Amniotic epithelial cell (primary cell): Measurements from ENCODE around the gene SIN3A.
A peak's percentile ranks its signal among the peaks of the same experiment; 100 is the strongest.
"Not testable (repeated sequence)": the region's sequence is repeated elsewhere in the genome, so short reads cannot be mapped to it uniquely, and the experiment has no call there.

Experiments
- DNase-seq: peaks from one replicate; pipeline ENCODE4 v3.0.0-alpha.2; 2010; ENCODE audit warnings: low read depth

The SIN3A gene

DNA sequence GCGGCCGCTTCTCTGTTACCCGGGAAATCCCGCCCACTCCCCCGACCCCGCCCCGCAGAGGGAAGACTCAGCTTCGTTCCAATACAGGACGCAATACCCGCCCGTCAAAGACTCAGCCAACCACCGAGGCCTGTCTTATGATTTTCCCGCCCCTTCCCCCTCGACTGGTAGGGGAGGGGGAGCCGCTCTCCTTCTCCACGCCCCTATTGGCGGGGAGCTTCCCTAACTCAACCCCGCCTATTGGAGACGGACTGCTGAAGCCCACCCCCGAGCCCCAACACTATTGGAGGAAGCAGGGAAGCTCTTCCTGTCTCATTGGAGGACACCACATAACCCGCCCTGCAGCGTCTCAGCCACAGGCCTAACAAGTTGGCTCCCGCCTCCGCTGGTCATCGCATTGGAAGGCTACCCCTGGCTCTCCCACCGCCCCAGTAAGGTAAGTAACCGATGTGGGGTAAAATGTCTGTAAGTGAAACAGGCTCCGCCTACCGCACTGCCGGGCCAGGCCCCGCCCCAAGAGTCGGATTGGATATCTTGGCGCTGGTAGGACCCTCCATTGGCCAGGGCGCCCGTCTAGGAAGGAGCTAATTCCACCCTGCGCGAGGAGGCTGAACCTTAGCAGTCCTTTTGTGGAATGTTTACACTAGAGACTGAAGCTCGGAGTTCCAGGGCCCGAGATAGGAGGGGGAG, at the start of gene SIN3A:
Gene SIN3A (minus strand): TSS at position 17 of the 690 bp plus-strand sequence. CDS start 21,315 bp downstream, outside the sequence.
- DNase-seq: peak; percentile 100

DNA sequence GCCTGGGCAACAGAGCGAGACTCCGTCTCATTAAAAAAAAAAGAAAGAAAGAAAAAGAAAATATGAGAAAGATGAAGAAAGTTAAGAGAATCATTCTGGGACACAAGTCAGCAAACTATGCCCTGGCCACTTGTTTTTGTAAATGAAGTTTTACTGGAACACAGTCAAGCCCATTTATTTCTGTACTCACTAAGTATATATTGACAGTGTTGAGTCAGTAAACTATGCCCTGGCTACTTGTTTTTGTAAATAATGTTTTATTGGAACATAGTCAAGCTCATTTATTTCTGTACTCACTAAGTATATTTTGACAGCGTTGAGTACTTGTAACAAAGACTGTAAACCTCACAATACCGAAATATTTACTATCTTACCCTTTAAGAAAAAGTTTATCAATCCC, 42.2 kb upstream of the SIN3A start:
- DNase-seq: no peak

GRCh38 chr15:75483961-75484360, 32.5 kb upstream of the SIN3A start:
- DNase-seq: no peak

- DNase-seq: not testable (repeated sequence)
These were observed 32.1 kb upstream of the SIN3A start for GRCh38 chr15:75483556-75483955.

- no peak for DNase-seq
These were observed 31.6 kb upstream of the SIN3A start for GRCh38 chr15:75483106-75483505.

- DNase-seq: not testable (repeated sequence)
These were observed 29.0 kb upstream of the SIN3A start for GRCh38 chr15:75480463-75480862.

DNA sequence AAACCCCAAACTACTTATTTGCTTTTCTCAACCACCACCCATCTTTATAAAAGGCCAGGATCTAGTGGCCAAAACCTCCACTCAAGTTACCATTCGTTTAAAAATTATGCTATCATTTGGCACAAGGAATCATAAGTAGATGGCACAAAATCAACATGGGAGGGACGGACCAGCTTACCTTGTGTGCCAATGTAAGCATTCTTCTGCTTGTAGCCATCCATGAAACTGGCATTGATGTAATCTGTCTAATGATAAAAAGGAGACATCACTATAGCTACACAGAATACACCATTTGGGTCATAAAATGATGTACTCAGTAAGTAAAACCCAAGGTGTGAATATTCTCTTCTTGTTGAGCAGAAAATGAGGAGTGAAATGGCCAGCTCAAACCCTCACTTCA, 28.2 kb upstream of the SIN3A start:
- no peak for DNase-seq

DNA sequence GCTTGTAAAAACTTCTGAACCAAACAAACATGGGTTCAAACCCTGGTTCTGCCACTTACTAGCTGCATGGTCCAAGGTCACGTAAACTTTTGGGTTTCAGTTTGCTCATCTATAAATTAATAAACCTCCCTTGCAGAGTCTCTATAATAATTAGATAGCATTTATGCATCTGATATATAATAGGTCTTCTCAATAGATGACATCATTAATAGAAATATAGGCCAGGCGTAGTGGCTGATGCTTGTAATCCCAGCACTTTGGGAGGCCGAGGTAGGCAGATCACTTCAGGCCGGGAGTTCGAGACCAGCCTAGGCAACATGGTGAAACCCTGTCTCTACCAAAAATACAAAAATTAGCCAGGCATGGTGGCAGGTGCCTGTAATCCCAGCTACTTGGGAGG, 25.6 kb upstream of the SIN3A start:
- DNase-seq: not testable (repeated sequence)

- DNase-seq: no peak
These were observed 17.6 kb upstream of the SIN3A start for GRCh38 chr15:75468913-75469598.

DNA sequence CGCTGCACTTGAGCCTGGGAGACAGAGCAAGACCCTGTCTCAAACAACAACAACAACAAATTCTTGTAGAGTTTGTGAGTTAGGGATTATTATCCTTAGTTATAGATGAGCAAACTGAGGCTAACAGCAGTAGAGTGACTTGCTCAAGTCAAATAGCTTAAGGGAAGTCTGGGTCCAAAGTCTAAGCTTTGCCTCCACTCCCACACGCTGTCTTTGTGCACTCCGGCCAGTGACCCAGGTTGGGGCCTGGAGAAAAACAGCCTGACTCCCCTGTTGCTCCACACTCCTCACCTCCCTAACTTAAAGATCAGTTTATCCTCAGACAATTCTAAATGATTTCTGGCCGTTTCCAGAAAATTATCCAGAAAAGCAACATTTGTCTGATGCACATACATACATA, 9.2 kb upstream of the SIN3A start:
- DNase-seq: no peak

DNA sequence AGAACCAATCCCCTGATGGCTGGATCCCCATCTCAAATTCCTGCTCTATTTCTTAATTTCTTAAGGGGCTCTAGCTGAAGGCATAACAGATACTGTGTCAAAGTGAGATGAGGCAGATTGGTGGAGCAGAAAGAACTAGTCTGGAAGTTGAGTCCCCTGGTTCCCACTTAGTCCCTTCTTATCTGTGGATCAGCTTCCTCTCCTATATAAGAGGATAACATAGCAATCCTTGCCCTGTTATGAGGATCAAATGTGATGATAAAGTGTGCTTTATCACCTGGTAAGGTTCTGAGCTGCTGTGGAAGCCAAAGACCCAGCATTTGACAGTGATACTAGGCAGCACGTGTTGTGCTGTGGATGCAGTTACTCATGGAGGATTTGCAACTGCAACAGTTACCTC, 8.1 kb upstream of the SIN3A start:
- DNase-seq: no peak

DNA sequence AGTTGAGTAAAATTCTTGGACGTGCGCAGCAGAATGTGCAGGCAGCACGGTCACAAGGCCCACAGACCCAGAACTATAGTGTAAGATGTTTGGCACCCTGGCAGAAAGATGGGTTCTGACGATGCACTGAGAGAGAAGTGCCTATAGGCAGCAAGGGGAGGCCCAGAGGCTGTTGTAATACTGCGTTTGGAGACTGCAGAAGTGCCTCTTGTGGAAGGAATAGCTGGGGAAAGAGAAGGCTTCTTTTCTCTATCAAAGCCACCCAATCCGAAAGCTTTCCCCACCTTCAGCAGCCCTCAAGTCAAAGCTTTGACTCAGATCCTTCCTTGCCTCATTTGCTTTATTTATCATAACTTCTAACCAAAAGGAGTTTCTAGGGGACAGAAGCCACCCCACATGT, 5.2 kb upstream of the SIN3A start:
- DNase-seq: no peak

DNA sequence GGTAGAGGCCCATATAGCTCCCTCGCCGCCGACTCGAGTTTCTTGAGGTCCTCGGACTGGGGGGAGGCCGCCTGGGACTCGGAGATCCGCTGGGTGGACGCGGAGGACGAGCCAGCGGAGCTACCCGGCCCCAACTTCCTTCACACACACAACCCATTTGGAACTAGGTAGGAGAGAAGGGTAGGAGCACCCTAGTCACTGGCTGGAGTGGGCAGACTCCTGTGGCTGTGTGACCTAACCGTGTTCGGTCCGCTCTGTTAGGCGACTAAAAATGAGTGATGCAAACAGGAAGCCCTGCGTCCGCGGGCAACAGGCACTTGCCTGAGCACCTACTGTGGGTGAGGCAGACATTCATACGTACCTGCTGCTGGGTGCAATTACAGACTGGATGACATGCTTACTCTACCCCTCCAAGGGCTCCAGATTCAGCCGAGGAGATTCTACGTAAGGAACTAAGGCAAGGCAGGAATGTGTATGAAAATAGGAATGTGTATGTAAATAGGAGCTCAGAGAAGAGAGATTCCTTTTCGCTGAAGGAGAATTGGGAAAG, 4.6 kb upstream of the SIN3A start:
- DNase-seq: peak; percentile 36

GRCh38 chr15:75455424-75455981, 4.0 kb upstream of the SIN3A start:
- DNase-seq: peak; percentile 62

DNA sequence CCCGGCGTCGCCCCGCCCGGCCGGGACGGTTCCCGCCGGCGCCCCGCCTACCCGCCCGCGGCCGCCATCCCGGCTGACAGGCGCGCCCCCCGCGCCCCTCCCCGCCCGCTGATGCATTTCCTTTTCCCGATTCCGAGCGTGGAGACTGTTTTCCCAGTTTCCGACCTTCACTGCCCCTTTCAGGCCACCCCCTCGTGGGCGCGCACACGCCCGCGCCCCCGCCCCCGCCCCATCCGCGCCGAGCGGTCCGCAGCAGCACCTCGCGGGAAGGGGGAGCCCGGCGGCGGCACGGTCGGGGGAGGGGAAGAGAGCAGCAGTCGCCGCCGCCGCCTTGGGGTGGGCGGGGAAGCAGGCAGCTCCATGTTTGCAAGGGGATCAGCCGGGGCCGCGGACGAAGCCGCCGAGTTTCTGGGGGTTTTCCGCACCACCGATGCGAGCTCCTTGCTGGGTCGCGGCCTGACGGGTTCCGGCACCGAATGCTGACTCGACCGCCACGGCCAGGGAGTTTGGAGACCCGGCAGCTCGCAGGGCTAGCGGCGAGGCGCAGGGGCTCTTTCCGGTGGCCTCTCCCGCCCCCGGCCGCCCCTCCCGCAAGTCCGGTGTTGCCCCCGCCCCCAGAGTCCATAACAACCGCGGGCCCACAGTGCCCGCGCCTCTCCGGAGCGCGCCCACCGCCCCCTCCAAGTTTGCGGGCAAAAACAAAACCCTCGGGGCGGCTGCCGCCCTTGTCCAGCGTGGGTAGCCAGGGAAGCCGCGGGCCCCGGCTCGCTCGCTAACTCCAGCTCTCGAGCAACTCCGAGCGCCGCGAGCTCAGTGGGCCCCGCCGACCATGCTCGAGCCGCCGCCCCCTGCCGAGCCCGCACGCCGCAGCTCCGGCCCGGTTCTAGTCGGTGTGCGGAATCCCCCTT, 3.2 kb upstream of the SIN3A start:
- DNase-seq: no peak

DNA sequence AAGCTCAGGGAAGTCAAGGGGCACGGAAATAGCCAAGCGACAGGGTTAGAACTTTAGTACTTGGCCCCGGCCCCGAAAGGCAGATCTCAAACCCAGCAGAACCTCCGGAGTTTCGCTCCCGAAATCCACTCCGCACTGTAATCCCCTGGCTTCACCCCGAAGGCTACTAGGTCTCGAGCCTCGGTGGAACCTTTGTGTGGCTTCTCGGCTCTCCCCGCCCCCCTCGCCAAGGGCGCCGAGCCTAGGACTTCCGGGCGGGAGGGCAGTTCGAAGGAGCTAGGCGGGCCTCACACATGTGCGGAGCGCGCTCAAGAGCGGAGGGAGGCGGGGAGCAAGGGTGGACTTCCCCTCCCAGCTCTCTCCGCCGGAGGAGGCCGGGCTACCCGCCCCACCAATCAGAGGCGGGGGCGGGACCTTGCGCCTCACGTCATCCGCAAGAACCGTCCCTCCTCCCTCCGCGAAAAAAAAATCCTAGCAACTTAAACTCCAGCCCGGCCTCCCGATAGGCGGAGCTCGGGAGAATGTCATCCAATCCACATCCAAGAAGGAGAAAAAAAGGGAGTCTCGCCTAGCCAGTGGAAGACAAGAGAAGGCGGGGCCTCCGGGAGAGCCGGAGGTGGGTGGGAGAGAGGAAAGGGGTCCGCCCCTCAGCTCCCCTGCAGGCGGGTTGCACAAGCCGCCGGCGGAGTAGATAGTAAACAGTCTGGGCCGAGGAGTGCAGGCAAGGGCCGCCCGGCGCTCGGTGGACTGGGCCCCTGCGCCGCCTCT, 2.4 kb upstream of the SIN3A start:
- peak; percentile 100 for DNase-seq

DNA sequence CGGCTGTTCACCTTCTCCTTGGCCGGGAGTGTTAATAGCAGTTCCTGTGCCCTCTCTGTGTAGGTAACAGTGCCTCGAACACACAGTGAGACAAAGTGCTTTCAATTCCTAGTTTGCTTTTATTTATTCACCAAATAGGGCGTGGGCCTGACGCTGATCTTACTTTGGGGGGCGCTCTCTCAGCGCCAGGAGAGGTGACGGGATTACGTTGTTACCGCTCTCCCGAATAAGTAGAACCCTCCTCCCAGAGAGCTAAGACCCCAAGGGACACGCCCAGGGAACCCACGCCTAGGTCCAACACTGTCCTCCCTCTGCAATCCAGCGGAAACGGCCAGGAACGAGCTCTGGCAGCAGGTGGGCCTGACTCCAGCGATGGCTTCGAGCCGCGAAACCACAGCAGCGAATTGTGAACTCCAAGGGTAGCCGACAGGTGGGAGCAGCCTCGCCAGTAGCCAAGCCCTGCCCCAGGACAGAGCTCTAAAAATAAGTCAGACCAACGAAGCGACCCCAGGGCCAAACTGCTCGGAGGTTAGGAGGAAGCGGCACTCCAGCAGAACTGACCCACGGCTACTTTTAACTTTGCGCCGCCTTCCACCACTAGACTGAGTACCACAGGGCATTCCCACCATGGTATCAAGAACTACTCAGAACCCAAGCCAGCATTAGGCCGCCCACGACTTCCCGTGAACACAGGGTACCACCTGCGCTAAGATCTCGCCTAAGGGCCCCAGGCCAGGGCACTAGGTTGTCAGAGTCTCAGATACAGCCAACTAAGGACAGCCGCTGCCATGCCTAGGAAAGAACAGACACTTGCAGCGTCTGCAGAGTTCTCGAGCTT, 1.6 kb upstream of the SIN3A start:
- no peak for DNase-seq

DNA sequence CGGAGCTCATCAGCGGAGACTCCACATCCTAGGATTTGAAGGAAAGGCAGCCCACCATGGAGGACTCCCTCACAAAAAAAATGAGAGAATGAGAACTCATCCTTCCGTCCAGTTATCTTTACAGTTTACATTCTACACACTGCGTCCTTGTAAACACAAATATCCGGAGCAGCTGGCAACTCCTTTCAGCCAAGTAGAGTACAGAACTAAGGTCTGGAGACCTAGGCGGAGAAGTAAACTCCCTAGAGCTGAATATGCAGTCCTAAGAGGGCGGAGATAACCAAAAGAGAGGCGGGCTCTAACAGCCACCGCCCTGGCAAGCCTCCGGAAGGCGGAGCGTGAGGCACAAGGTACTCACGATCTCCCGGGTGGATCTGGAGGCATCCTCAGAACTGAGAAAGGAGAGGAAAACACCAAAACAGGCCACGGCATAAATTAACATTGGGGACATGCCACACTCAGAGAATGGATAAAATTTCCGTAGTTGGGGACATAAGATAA, 924 bp upstream of the SIN3A start:
- peak; percentile 71 for DNase-seq

DNA sequence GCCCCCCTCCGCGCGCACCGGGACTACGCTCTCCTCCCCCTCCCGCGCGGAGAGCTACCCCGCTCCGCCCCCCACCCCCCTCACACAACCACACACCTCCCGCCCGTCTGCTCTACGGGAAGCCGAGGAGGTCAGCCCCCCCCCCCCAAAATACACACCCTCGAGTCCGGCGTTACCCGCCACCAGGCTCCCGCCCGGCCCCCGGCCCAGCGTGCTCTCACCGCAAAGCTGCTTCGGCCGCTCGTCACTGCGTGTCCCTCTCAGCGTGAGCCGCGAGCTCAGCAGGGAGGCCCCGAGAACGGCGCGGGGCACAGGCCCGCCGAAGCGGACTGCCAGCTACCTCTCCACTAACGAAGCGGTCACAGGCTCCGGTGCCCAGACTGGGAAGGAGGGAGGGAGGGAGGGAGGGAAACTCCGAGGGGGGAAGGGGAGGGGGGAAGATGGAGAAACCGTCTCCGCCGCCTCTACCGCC, 252 bp downstream of the SIN3A start:
- no peak for DNase-seq
